GM12891 (cell line): ENCODE results near the gene XRCC3.

Experiments
- PAX5 ChIP-seq: IDR thresholded peaks from 2 replicates; pipeline ENCODE4 v1.6.1; 2011; ENCODE audit warnings: low read length, moderate library complexity, mild to moderate bottlenecking; ENCODE audit not compliant: insufficient read depth, severe bottlenecking
- POLR2A ChIP-seq: IDR thresholded peaks from 2 replicates; pipeline ENCODE4 v1.6.1; 2011; ENCODE audit warnings: low read depth, low read length, control low read depth
- POLR2AphosphoS5 ChIP-seq: IDR thresholded peaks from 2 replicates; pipeline ENCODE4 v1.6.1; 2011; ENCODE audit warnings: low read depth, low read length, control low read depth
- SPI1 ChIP-seq: IDR thresholded peaks from 2 replicates; pipeline ENCODE4 v1.6.1; 2011; ENCODE audit warnings: low read depth, low read length, control low read depth

DNA sequence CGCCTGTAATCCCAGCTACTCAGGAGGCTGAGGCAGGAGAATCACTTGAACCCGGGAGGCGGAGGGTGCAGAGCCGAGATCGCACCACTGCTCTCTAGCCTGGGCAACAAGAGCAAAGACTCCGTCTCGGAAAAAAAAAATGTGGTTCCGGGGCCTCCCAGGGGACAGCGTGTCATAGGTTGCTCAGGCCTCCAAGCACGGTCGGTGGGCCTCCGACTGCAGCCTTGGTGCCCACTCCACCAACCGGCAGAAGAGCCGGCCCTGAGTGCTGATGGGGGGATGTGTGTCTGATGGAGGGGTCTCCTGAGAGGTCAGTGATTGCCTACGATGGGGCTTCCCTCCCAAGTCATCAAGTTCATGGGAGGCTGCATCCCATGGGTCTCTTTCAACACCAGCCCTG lies 16.2 kb upstream of the XRCC3 start:
- TF ChIP-seq POLR2A (no peak), PAX5 (no peak), POLR2AphosphoS5 (no peak), SPI1 (no peak)
